Fibroblast of lung (primary cell): ENCODE results near the gene TGFBR3L.

Experiments
- CTCF ChIP-seq, 2 donors: IDR thresholded peaks in 1 of 2; conservative IDR thresholded peaks in 1 of 2; 1 replicate in 1 of 2; 2 replicates in 1 of 2; pipeline ENCODE4 v1.5.1; 2011 to 2012; ENCODE audit warnings: low read length in 2 of 2, control low read depth in 1 of 2, inconsistent platforms in 1 of 2, low read depth in 1 of 2, mild to moderate bottlenecking in 1 of 2
- EZH2 ChIP-seq: IDR thresholded peaks from 2 replicates; pipeline ENCODE4 v1.5.1; 2012; ENCODE audit warnings: low read length, control low read depth, mild to moderate bottlenecking; ENCODE audit errors: missing control alignments

- no peak for TF ChIP-seq EZH2
- TF ChIP-seq CTCF (conservative IDR thresholded peaks at IDR 0.05 in 1 of 2, IDR thresholded peaks at IDR 0.05 in 1 of 2; ENCODE audit: low read depth in 1 of 2, low read length in 2 of 2): no peak
Observed at GRCh38 chr19:7911508-7912143, 3.0 kb upstream of the TGFBR3L start.
